Measurements from ENCODE around the gene ALOX15. TPM values are rescaled to one million over a fixed set of nuclear protein-coding genes. Genes with fewer than 3 reads are reported as not detected.

ALOX15 gene
- total and polyA plus RNA-seq, 10 of the 15 experiments (the other 5 are each of a cell fraction or from before 2014, with no cell fraction given) = 0.05 to 1.0 (median 0.24) TPM

DNA sequence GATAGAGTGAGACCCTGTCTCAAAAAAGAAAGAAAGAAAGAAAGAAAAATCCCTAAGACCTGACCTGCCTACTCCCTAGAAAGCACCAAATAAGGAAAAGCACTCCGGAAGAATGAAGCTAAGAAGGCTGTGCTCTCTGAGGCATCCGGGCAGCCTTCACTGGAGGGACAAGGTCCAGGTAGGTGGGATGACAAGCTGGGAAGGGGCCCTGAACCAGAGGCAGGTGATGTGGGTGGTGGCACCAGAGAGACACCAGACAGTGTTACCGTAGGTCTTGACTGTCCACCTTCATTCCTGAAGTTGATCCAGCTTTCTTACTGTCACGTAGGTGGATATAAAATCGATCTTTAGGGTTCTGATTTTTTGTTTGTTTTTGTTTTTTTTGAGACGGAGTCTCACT, 30.8 kb downstream of the ALOX15 start (continued):
- TF ChIP-seq, protein P1, sequence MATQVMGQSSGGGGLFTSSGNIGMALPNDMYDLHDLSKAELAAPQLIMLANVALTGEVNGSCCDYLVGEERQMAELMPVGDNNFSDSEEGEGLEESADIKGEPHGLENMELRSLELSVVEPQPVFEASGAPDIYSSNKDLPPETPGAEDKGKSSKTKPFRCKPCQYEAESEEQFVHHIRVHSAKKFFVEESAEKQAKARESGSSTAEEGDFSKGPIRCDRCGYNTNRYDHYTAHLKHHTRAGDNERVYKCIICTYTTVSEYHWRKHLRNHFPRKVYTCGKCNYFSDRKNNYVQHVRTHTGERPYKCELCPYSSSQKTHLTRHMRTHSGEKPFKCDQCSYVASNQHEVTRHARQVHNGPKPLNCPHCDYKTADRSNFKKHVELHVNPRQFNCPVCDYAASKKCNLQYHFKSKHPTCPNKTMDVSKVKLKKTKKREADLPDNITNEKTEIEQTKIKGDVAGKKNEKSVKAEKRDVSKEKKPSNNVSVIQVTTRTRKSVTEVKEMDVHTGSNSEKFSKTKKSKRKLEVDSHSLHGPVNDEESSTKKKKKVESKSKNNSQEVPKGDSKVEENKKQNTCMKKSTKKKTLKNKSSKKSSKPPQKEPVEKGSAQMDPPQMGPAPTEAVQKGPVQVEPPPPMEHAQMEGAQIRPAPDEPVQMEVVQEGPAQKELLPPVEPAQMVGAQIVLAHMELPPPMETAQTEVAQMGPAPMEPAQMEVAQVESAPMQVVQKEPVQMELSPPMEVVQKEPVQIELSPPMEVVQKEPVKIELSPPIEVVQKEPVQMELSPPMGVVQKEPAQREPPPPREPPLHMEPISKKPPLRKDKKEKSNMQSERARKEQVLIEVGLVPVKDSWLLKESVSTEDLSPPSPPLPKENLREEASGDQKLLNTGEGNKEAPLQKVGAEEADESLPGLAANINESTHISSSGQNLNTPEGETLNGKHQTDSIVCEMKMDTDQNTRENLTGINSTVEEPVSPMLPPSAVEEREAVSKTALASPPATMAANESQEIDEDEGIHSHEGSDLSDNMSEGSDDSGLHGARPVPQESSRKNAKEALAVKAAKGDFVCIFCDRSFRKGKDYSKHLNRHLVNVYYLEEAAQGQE (IDR thresholded peaks at IDR 0.05; ENCODE audit: low read depth, low read length) = no peak
- TF ChIP-seq NR2C2 (IDR thresholded peaks at IDR 0.05; ENCODE audit: borderline replicate concordance, control insufficient read depth, insufficient read length, low read depth) (no peak), FOXK2 (IDR thresholded peaks at IDR 0.05) (no peak), EP300 (IDR thresholded peaks at IDR 0.05; ENCODE audit: borderline replicate concordance in 1 of 2, control insufficient read depth in 1 of 2, low read depth in 2 of 2, low read length in 2 of 2) (no peak), FOXM1 (IDR thresholded peaks at IDR 0.05; ENCODE audit: low read depth, low read length) (no peak), NBN (IDR thresholded peaks at IDR 0.05) (no peak)
- TF ChIP-seq, protein P2, sequence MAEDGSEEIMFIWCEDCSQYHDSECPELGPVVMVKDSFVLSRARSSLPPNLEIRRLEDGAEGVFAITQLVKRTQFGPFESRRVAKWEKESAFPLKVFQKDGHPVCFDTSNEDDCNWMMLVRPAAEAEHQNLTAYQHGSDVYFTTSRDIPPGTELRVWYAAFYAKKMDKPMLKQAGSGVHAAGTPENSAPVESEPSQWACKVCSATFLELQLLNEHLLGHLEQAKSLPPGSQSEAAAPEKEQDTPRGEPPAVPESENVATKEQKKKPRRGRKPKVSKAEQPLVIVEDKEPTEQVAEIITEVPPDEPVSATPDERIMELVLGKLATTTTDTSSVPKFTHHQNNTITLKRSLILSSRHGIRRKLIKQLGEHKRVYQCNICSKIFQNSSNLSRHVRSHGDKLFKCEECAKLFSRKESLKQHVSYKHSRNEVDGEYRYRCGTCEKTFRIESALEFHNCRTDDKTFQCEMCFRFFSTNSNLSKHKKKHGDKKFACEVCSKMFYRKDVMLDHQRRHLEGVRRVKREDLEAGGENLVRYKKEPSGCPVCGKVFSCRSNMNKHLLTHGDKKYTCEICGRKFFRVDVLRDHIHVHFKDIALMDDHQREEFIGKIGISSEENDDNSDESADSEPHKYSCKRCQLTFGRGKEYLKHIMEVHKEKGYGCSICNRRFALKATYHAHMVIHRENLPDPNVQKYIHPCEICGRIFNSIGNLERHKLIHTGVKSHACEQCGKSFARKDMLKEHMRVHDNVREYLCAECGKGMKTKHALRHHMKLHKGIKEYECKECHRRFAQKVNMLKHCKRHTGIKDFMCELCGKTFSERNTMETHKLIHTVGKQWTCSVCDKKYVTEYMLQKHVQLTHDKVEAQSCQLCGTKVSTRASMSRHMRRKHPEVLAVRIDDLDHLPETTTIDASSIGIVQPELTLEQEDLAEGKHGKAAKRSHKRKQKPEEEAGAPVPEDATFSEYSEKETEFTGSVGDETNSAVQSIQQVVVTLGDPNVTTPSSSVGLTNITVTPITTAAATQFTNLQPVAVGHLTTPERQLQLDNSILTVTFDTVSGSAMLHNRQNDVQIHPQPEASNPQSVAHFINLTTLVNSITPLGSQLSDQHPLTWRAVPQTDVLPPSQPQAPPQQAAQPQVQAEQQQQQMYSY (CRISPR knock-in tag; IDR thresholded peaks at IDR 0.05) = no peak
- TF ChIP-seq, protein P3, sequence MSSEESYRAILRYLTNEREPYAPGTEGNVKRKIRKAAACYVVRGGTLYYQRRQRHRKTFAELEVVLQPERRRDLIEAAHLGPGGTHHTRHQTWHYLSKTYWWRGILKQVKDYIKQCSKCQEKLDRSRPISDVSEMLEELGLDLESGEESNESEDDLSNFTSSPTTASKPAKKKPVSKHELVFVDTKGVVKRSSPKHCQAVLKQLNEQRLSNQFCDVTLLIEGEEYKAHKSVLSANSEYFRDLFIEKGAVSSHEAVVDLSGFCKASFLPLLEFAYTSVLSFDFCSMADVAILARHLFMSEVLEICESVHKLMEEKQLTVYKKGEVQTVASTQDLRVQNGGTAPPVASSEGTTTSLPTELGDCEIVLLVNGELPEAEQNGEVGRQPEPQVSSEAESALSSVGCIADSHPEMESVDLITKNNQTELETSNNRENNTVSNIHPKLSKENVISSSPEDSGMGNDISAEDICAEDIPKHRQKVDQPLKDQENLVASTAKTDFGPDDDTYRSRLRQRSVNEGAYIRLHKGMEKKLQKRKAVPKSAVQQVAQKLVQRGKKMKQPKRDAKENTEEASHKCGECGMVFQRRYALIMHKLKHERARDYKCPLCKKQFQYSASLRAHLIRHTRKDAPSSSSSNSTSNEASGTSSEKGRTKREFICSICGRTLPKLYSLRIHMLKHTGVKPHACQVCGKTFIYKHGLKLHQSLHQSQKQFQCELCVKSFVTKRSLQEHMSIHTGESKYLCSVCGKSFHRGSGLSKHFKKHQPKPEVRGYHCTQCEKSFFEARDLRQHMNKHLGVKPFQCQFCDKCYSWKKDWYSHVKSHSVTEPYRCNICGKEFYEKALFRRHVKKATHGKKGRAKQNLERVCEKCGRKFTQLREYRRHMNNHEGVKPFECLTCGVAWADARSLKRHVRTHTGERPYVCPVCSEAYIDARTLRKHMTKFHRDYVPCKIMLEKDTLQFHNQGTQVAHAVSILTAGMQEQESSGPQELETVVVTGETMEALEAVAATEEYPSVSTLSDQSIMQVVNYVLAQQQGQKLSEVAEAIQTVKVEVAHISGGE (CRISPR knock-in tag; IDR thresholded peaks at IDR 0.05) = no peak
